PFSK-1 (cell line): ENCODE results near the gene JADE3.

Experiments
- FOXP2 ChIP-seq: optimal IDR thresholded peaks from 2 replicates; pipeline ENCODE3; 2011; ENCODE audit warnings: borderline replicate concordance, control low read depth, inconsistent platforms; ENCODE audit not compliant: insufficient read depth; ENCODE audit errors: extremely low read length, extremely low read depth
- POLR2AphosphoS5 ChIP-seq: IDR thresholded peaks from 2 replicates; pipeline ENCODE4 v1.6.1; 2012; ENCODE audit warnings: low read depth, mild to moderate bottlenecking, control low read depth, low read length, moderate library complexity
- SIN3A ChIP-seq: IDR thresholded peaks from 2 replicates; pipeline ENCODE4 v1.6.1; 2012; ENCODE audit warnings: mild to moderate bottlenecking, low read length, moderate library complexity, borderline replicate concordance; ENCODE audit not compliant: insufficient read depth
- TAF1 ChIP-seq: IDR thresholded peaks from 2 replicates; pipeline ENCODE4 v1.6.1; 2012; ENCODE audit warnings: low read length, control low read depth, borderline replicate concordance; ENCODE audit not compliant: insufficient read depth
- TF ChIP-seq, protein P1 (sequence below), 2 experiments: IDR thresholded peaks; 2 replicates each; pipeline versions ENCODE4 v1.6.1 to v1.8.0; 2011 to 2012; ENCODE audit warnings: low read depth in 2 of 2, low read length in 2 of 2, control low read depth in 1 of 2, inconsistent platforms in 1 of 2, mild to moderate bottlenecking in 1 of 2, moderate library complexity in 1 of 2; ENCODE audit not compliant: insufficient read depth in 1 of 2

JADE3 gene

GRCh38 chrX:47059142-47059874 lies 147.1 kb downstream of the JADE3 start:
- no peak for TF ChIP-seq FOXP2
- TF ChIP-seq TAF1: no peak
- TF ChIP-seq POLR2AphosphoS5: no peak
- no peak for TF ChIP-seq SIN3A
- TF ChIP-seq, protein P1, sequence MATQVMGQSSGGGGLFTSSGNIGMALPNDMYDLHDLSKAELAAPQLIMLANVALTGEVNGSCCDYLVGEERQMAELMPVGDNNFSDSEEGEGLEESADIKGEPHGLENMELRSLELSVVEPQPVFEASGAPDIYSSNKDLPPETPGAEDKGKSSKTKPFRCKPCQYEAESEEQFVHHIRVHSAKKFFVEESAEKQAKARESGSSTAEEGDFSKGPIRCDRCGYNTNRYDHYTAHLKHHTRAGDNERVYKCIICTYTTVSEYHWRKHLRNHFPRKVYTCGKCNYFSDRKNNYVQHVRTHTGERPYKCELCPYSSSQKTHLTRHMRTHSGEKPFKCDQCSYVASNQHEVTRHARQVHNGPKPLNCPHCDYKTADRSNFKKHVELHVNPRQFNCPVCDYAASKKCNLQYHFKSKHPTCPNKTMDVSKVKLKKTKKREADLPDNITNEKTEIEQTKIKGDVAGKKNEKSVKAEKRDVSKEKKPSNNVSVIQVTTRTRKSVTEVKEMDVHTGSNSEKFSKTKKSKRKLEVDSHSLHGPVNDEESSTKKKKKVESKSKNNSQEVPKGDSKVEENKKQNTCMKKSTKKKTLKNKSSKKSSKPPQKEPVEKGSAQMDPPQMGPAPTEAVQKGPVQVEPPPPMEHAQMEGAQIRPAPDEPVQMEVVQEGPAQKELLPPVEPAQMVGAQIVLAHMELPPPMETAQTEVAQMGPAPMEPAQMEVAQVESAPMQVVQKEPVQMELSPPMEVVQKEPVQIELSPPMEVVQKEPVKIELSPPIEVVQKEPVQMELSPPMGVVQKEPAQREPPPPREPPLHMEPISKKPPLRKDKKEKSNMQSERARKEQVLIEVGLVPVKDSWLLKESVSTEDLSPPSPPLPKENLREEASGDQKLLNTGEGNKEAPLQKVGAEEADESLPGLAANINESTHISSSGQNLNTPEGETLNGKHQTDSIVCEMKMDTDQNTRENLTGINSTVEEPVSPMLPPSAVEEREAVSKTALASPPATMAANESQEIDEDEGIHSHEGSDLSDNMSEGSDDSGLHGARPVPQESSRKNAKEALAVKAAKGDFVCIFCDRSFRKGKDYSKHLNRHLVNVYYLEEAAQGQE (IDR thresholded peaks at IDR 0.05; ENCODE audit: insufficient read depth in 1 of 2, low read depth in 2 of 2, low read length in 2 of 2): no peak

- no peak for TF ChIP-seq FOXP2
- no peak for TF ChIP-seq TAF1
- no peak for TF ChIP-seq POLR2AphosphoS5
- no peak for TF ChIP-seq SIN3A
Observed at GRCh38 chrX:47060708-47061107, 148.5 kb downstream of the JADE3 start.

DNA sequence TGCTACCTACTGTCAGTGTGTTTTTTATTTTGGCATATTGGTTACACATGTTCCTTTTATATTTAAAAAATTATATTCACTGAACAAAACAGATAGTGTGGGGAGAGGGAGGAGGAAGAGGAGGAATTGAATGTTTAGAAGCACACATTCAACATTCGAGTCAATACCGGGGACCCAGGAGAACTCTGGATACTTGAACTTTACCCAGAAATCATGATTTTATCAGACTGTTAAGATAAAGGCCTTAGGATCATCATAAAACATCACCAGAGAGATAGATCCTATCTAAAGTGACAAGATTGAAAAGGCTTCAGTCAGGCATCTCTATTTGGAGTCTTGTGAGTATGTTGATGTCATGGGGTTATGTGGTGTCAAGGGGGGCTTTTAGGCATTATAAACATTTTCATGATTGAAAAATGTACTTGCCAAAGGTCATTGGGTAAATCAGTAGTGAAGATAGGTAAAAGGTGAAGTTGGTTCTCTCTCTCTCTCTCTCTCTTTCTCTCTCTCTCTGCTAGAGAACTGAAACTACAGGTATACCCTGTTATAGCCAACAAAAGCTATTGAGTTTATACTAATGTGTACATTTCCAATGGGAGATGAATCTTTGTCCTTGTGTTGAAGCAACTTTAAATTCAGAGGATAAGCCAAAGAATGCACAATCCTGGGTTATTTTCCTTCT lies 149.2 kb downstream of the JADE3 start:
- TF ChIP-seq SIN3A (no peak), POLR2AphosphoS5 (no peak), TAF1 (no peak), FOXP2 (no peak)
- TF ChIP-seq, protein P1 (IDR thresholded peaks at IDR 0.05; ENCODE audit: insufficient read depth in 1 of 2, low read depth in 2 of 2, low read length in 2 of 2): no peak

DNA sequence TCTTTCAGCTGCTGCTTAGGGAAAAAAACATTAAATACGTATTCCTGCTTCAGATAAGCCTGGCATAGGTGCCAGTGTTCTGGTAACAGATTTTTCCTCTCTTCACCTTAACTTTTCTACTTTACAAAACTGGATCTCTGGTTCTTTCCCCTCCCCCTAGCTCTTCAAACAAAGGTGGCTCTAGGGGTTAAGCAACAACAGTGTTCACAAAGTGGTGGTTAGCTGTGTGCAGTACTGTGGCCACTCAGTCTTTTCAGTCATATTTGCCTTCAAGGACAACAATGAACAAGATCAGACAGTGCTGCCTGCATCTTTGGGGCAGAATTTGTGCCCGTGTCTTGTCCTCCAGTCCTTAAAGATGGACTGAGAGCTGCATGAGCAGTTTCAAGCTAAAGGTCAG lies 151.0 kb downstream of the JADE3 start:
- TF ChIP-seq TAF1 (no peak), POLR2AphosphoS5 (no peak), SIN3A (no peak), FOXP2 (no peak)
- TF ChIP-seq, protein P1 (IDR thresholded peaks at IDR 0.05; ENCODE audit: insufficient read depth in 1 of 2, low read depth in 2 of 2, low read length in 2 of 2): no peak

GRCh38 chrX:47068214-47068613 lies 156.0 kb downstream of the JADE3 start:
- TF ChIP-seq SIN3A: no peak
- no peak for TF ChIP-seq FOXP2
- no peak for TF ChIP-seq TAF1
- TF ChIP-seq POLR2AphosphoS5: no peak
- TF ChIP-seq, protein P1 (IDR thresholded peaks at IDR 0.05; ENCODE audit: insufficient read depth in 1 of 2, low read depth in 2 of 2, low read length in 2 of 2): no peak
